ENCODE results near the gene BRWD1. TPM values are rescaled to one million over a fixed set of nuclear protein-coding genes. Genes with fewer than 3 reads are reported as not detected.

The BRWD1 gene
- total RNA-seq, 4 donors from 2014 or later: 55.6 to 183 (median 65.4) TPM

DNA sequence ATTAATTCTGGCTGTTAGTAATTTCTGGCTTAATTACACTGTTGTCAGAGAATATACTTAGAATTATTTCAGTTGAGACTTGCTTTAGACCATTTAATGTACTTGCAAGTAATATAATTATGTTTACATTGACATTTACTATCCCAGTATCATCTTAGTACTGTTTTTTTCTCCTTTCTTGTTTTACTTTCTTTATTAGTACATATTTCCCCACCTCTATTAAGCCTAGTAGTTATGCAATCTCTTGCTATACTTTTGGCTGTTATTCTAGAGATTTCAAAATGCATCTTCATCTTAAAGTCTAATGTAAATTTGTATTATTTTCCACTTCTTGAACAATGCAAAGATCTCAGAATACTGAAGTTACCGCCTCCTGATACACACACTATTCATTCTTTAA, 24.4 kb downstream of the BRWD1 start:
- H3K4me1 ChIP-seq: no peaks in the 10 kb centered on the region
- DNase-seq: no peak
- H3K27ac ChIP-seq: no peak overlapping the region
- no peak for TF ChIP-seq POLR2A (IDR thresholded peaks at IDR 0.05)
- TF ChIP-seq, protein P1, sequence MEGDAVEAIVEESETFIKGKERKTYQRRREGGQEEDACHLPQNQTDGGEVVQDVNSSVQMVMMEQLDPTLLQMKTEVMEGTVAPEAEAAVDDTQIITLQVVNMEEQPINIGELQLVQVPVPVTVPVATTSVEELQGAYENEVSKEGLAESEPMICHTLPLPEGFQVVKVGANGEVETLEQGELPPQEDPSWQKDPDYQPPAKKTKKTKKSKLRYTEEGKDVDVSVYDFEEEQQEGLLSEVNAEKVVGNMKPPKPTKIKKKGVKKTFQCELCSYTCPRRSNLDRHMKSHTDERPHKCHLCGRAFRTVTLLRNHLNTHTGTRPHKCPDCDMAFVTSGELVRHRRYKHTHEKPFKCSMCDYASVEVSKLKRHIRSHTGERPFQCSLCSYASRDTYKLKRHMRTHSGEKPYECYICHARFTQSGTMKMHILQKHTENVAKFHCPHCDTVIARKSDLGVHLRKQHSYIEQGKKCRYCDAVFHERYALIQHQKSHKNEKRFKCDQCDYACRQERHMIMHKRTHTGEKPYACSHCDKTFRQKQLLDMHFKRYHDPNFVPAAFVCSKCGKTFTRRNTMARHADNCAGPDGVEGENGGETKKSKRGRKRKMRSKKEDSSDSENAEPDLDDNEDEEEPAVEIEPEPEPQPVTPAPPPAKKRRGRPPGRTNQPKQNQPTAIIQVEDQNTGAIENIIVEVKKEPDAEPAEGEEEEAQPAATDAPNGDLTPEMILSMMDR (IDR thresholded peaks at IDR 0.05): no peak
- H3K9me3 ChIP-seq: peaks cover 0 to 4% of the 10 kb centered on the region in 2 donors
- H3K4me3 ChIP-seq: no peak overlapping the region
- H3K27me3 ChIP-seq: no peaks in the 10 kb centered on the region
- intact Hi-C loops (cut with DNase I; ENCODE audit: low total_unique reads): no loop called here
- H3K36me3 ChIP-seq: no peaks in the 10 kb centered on the region

DNA sequence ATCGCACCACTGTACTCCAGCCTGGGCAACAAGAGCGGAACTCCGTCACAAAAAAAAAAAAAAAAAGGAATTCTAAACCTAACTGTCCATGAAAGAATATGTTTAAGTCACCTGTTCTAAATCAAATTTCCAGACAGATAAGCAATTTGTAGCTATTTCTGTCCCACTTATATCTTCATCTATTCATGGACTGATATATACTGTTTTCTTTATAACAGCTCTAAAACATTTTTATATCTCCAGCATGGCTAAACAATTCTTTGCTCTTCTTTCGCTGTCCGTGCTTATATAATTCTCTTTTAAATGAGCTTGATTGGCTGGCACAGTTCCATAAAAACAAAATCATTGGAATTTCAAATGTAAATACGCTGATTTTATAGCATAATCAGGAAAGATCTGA, 30.5 kb downstream of the BRWD1 start:
- no peak for TF ChIP-seq POLR2A (IDR thresholded peaks at IDR 0.05)
- TF ChIP-seq, protein P1 (IDR thresholded peaks at IDR 0.05): no peak
- no peak overlapping the region for H3K4me3 ChIP-seq
- H3K27ac ChIP-seq: no peak overlapping the region
- H3K27me3 ChIP-seq: no peaks in the 10 kb centered on the region
- no peaks in the 10 kb centered on the region for H3K9me3 ChIP-seq
- H3K36me3 ChIP-seq: no peaks in the 10 kb centered on the region
- intact Hi-C loops (cut with DNase I; ENCODE audit: low total_unique reads): no loop called here
- no peaks in the 10 kb centered on the region for H3K4me1 ChIP-seq
- no peak for DNase-seq

DNA sequence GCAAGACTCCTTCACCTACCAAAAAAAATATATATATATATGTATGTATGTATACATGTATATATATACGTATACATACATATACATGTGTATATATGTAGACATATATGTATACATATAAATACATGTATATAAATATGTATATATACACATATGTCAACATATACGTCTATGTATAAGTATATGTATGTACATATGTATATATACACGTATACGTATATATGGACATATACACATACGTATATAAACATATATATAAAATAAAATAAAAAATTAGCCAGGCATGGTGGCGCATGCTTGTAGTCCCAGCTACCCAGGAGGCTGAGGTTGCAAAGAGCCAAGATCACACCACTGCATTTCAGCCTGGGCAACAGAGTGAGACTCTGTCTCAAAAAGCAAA, 31.6 kb downstream of the BRWD1 start:
- no peaks in the 10 kb centered on the region for H3K36me3 ChIP-seq

DNA sequence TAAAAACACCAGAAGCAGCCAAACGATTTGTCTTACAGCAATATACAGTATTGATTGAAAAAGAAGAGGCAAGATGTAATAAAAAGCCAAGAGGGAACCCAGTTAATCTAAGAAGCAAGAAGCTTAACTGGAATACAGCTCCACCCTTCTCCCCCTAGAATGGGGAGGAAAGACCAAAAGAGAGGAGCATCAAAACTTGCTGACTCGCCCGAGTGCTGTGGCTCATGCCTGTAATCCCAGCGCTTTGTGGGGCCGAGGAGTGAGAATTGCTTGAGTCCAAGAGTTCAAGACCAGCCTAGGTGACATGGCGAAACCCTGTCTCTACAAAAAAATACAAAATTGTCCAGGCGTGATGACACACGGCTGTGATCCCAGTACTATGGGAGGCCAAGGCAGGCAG, 32.2 kb downstream of the BRWD1 start:
- no peak overlapping the region for H3K4me3 ChIP-seq
- H3K27me3 ChIP-seq: no peaks in the 10 kb centered on the region
- H3K36me3 ChIP-seq: no peaks in the 10 kb centered on the region
- intact Hi-C loops (cut with DNase I; ENCODE audit: low total_unique reads): no loop called here
- no peak for DNase-seq
- H3K9me3 ChIP-seq: no peaks in the 10 kb centered on the region
- H3K4me1 ChIP-seq: no peaks in the 10 kb centered on the region
- H3K27ac ChIP-seq: no peak overlapping the region
- TF ChIP-seq POLR2A (IDR thresholded peaks at IDR 0.05): no peak

More for the DNA sequence above, 31.6 kb downstream of the BRWD1 start:
- H3K4me3 ChIP-seq: no peak overlapping the region
- no peaks in the 10 kb centered on the region for H3K9me3 ChIP-seq
- no peaks in the 10 kb centered on the region for H3K4me1 ChIP-seq
- H3K27me3 ChIP-seq: no peaks in the 10 kb centered on the region
- TF ChIP-seq POLR2A (IDR thresholded peaks at IDR 0.05): no peak
- TF ChIP-seq, protein P1 (IDR thresholded peaks at IDR 0.05): no peak
- intact Hi-C loops (cut with DNase I; ENCODE audit: low total_unique reads): no loop called here
- DNase-seq: no peak
- no peak overlapping the region for H3K27ac ChIP-seq

DNA sequence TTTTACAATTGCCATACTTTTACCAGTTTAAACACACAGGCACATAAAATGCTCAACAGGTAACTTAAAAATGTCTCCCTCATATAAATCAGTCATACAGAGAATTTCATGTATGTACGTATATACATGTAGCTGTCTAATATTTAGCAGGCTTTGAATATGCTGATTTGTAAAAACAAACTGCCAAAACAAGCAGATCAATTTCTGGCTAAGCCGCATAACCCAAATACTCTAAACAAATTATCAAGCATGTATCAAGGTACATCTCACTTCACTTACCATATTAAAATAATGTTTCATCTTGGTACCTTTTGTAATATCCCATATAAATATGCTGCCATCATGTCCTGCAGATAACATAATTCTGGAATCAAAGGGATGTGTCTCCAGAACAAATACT, 43.8 kb downstream of the BRWD1 start:
- H3K4me3 ChIP-seq: no peak overlapping the region
- no peak for TF ChIP-seq POLR2A (IDR thresholded peaks at IDR 0.05)
- TF ChIP-seq, protein P1 (IDR thresholded peaks at IDR 0.05): no peak

DNA sequence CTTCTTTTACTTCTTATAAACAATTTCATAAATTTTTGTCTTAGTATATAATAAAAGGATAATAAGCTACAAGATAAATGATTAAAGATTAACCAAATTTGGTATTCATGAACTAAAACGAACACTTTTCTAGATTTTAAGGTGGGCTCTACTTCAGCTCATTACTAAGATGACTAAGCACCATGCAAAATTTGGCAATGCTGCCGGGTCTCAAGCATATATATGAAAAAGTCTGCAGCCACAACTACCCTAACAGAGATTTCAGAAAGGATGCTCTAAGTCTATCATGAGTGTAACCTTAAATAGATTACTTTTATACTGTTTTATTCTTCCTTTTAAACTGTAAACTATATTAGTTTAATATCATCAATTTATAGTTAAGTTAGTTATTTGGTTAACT, 47.8 kb downstream of the BRWD1 start:
- no peaks in the 10 kb centered on the region for H3K36me3 ChIP-seq
- H3K27ac ChIP-seq: no peak overlapping the region
- no peaks in the 10 kb centered on the region for H3K4me1 ChIP-seq
- intact Hi-C loops (cut with DNase I; ENCODE audit: low total_unique reads): no loop called here
- TF ChIP-seq POLR2A (IDR thresholded peaks at IDR 0.05): no peak
- TF ChIP-seq, protein P1 (IDR thresholded peaks at IDR 0.05): no peak
- H3K27me3 ChIP-seq: no peaks in the 10 kb centered on the region
- no peaks in the 10 kb centered on the region for H3K9me3 ChIP-seq
- no peak overlapping the region for H3K4me3 ChIP-seq
- no peak for DNase-seq

More for the DNA sequence above, 43.8 kb downstream of the BRWD1 start:
- intact Hi-C loops (cut with DNase I; ENCODE audit: low total_unique reads): no loop called here
- no peaks in the 10 kb centered on the region for H3K36me3 ChIP-seq
- H3K27me3 ChIP-seq: no peaks in the 10 kb centered on the region
- no peak for DNase-seq
- H3K27ac ChIP-seq: no peak overlapping the region
- H3K9me3 ChIP-seq: no peaks in the 10 kb centered on the region
- H3K4me1 ChIP-seq: no peaks in the 10 kb centered on the region

Measured in uterus (tissue), 4 donors.